GM21825 (cell line): ENCODE results near the gene SMAD7.
"Not testable (repeated sequence)": the region's sequence is repeated elsewhere in the genome, so short reads cannot be mapped to it uniquely, and the experiment has no call there.

Experiments used
- ATAC-seq: cut with Tn5 transposase; IDR thresholded peaks from one replicate; pipeline ENCODE4 v1.9.1; 2021; ENCODE audit warnings: mild to moderate bottlenecking, moderate library complexity; ENCODE audit not compliant: unreplicated experiment

The SMAD7 gene

GRCh38 chr18:48884306-48884705 is 66.5 kb downstream of the SMAD7 start:
- ATAC-seq = no peak

GRCh38 chr18:48882379-48882778 is 68.4 kb downstream of the SMAD7 start:
- ATAC-seq = no peak

DNA sequence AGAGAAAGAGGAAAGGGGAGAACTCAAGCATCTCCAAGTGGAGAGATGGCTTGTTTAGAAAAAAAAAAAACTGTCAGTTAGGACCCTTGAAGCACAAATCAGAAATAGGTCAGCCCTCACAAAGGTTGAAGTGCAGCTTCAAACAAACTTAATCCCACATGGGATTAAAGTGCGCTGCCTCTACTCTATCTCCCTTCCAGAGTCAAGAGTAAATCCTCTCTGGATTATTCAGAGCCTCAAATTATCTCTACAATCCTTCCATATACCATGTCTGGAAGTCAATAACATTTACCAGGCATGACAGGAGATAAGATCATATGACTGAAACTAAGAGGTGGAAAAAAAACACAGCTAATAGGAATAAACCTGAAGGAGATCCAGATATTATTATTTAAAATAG is 69.8 kb downstream of the SMAD7 start:
- ATAC-seq = no peak

DNA sequence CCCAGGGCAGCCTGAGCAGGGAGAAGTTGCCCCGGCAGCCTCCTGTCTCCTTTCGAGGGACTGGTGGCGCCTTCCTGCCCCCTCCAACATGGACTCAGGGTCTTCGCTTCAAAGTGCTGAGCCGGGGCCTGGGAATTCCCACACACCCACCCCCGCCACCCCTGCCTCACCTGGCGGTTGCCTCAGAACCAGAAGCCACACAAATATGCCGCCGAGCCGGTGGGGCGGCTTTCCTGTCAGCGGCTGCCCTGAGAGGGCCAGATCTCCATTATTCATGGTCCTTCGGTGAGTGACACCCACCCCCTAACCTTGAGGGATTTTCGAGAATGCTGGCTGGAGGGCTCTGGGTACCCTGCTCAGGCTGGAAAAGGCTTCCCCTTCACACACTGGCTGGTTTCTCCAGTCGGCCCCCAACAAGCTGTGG is 71.7 kb downstream of the SMAD7 start:
- no peak for ATAC-seq

- ATAC-seq = no peak
Measured at GRCh38 chr18:48878471-48878870, 72.3 kb downstream of the SMAD7 start.

DNA sequence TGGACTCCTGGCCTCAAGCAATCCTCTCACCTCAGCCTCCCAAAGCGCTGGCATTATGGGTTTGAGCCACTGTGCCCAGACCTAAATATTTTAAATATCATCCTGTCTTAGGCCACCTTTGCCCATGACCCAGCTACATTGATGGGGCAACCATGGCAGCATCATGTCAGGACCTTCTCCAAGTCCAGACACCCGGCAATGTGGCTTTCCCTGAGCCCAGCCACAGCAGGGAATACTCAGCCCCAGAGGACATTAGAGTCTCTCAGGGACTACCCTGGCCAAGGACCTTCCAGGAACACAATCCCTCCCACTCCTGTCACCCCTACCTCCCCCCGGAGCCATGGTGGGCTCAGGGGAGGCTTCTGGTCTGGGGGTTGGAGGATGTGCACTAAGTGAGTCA is 72.8 kb downstream of the SMAD7 start:
- no peak for ATAC-seq

- ATAC-seq = no peak
Measured at GRCh38 chr18:48876590-48876989, 74.2 kb downstream of the SMAD7 start.

- ATAC-seq = no peak
Measured at GRCh38 chr18:48875942-48876511, 74.7 kb downstream of the SMAD7 start.

DNA sequence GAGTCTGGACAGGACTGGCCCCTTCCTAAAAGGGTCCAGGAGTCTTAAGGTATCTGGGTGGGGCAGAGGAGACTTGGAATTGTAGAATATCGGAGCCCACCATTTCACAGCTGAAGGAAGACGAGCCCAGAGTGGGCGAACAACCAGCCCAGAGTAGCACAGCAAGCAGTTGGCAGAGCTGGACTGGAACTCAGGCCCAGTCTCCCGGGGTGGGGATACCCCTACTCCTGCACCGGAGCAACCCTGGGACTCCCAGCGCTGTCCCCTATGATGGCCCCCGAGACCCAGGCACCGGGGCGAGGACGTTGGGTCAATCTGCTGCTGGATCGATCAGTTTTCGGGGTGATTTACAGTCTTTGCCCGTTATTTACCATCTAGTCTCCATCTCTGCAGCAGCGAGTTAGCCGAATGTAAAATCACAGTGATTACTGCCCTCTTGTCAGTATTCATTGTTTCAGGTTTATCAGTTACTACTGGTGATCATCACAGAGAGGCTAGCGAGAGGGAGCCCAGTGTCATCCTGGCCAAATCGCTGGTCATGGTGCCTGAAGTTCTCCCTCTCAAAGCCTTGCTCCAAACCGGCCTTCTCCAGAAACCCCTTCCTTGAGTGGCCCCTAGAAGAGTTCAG is 75.3 kb downstream of the SMAD7 start:
- no peak for ATAC-seq

- ATAC-seq = no peak
Measured at GRCh38 chr18:48874701-48875162, 76.0 kb downstream of the SMAD7 start.

DNA sequence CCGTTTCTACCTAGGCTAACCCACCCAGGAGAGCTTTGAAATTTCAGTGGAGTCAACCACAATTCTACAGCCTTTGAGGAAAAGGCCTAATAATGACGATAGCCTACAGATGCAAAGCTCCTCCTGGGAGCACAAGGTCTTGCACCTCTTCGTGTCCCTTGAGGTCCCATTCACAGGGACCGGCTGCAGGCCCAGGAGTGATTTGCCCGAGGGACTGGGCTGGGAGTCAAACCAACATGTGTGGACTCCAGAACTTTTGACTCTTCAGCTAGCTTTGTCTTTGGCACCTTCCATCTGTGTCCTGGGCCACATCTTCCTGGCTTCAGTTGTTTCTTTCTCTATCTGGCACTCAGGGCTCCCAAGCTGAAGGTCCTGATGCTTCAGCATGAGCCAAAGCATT is 76.5 kb downstream of the SMAD7 start:
- no peak for ATAC-seq

- ATAC-seq = no peak
Measured at GRCh38 chr18:48872234-48873145, 78.3 kb downstream of the SMAD7 start.

GRCh38 chr18:48871391-48872166 is 79.2 kb downstream of the SMAD7 start:
- ATAC-seq = no peak

DNA sequence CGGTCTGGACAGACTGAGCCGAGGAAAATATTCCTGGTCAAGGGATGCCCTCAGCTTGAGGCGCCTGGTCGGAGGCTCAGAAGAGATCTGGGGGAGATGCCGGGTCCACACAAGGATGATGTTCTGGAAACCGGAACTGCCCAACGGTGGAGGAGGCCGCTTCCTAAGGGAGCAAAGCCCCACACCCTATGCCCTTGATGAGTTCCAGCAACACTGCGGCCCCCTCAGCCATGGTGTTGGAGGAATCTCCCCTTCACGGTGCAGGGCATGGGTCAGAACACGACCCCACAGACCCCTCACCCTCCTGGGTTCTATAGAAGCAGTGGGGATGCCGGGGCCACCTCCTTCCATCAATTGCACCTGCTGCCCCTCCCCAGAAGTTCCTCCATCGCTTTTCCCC is 79.8 kb downstream of the SMAD7 start:
- ATAC-seq = not testable (repeated sequence)
